NCI-H748 (cell line): ENCODE measurements around the gene P2RY10.
"Not testable (repeated sequence)": the region's sequence is repeated elsewhere in the genome, so short reads cannot be mapped to it uniquely, and the experiment has no call there.

Experiments used
- DNase-seq: peaks from one replicate; lab custom pipeline; 2025; ENCODE audit not compliant: unreplicated experiment; lab: John Stamatoyannopoulos, UW

P2RY10 gene

GRCh38 chrX:78945186-78945912, at the start of gene P2RY10:
Gene P2RY10 (plus strand): TSS chrX:78945391. CDS start chrX:78960521, 15,130 bp downstream.
- DNase-seq: no peak

GRCh38 chrX:78922754-78923153, 22.4 kb upstream of the P2RY10 start:
- no peak for DNase-seq

- no peak for DNase-seq
These were observed 21.8 kb upstream of the P2RY10 start for GRCh38 chrX:78923198-78924015.

GRCh38 chrX:78931814-78932213, 13.4 kb upstream of the P2RY10 start:
- DNase-seq: no peak

- no peak for DNase-seq
These were observed 10.3 kb upstream of the P2RY10 start for GRCh38 chrX:78934866-78935265.

- no peak for DNase-seq
These were observed 840 bp upstream of the P2RY10 start for GRCh38 chrX:78944351-78944750.

- DNase-seq: no peak
These were observed 1.2 kb downstream of the P2RY10 start for GRCh38 chrX:78946178-78946931.

- DNase-seq: no peak
These were observed 5.0 kb downstream of the P2RY10 start for GRCh38 chrX:78950009-78950835.

- no peak for DNase-seq
These were observed 12.0 kb downstream of the P2RY10 start for GRCh38 chrX:78957049-78957767.

GRCh38 chrX:78957768-78958130, 12.6 kb downstream of the P2RY10 start:
- no peak for DNase-seq

- DNase-seq: no peak
These were observed 13.4 kb downstream of the P2RY10 start for GRCh38 chrX:78958419-78959116.

- DNase-seq: no peak
These were observed 15.7 kb downstream of the P2RY10 start for GRCh38 chrX:78960888-78961287.

GRCh38 chrX:78964598-78964997, 19.4 kb downstream of the P2RY10 start:
- DNase-seq: no peak

- DNase-seq: no peak
These were observed 34.7 kb downstream of the P2RY10 start for GRCh38 chrX:78979789-78980464.

- no peak for DNase-seq
These were observed 44.2 kb downstream of the P2RY10 start for GRCh38 chrX:78989349-78989748.

- no peak for DNase-seq
These were observed 52.8 kb downstream of the P2RY10 start for GRCh38 chrX:78997870-78998558.

GRCh38 chrX:79007540-79007939, 62.3 kb downstream of the P2RY10 start:
- DNase-seq: not testable (repeated sequence)
